Suprapubic skin (tissue), 4 donors: ENCODE results near the gene INTS12. TPM values are rescaled to one million over a fixed set of nuclear protein-coding genes. Genes with fewer than 3 reads are reported as not detected.
"Not testable (repeated sequence)": the region's sequence is repeated elsewhere in the genome, so short reads cannot be mapped to it uniquely, and the experiment has no call there.

ENCODE experiments used
- DNase-seq, 2 donors: peaks; one replicate each; pipeline ENCODE4 v3.0.0-alpha.2; 2019; ENCODE audit warnings: low spot score in 2 of 2
- H3K27ac ChIP-seq: fragments of 200-600 bp; sonication (generic); one replicate; pipeline ENCODE4 v1.5.1; 2019
- H3K27me3 ChIP-seq: fragments of 200-600 bp; sonication (generic); one replicate; pipeline ENCODE4 v1.5.1; 2019
- H3K36me3 ChIP-seq: fragments of 200-600 bp; sonication (generic); one replicate; pipeline ENCODE4 v1.5.1; 2019
- H3K4me1 ChIP-seq: fragments of 200-600 bp; sonication (generic); one replicate; pipeline ENCODE4 v1.5.1; 2019
- H3K4me3 ChIP-seq: fragments of 200-600 bp; sonication (generic); one replicate; pipeline ENCODE4 v1.5.1; 2019; ENCODE audit warnings: mild to moderate bottlenecking
- H3K9me3 ChIP-seq: fragments of 200-600 bp; sonication (generic); one replicate; pipeline ENCODE4 v1.5.1; 2019
- EP300 ChIP-seq: sonication (generic); formaldehyde crosslinking; IDR thresholded peaks from one replicate; pipeline ENCODE4 v1.6.1; 2017; ENCODE audit warnings: antibody characterized with exemption
- POLR2A ChIP-seq, 2 donors: fragments of 450-650 bp; IDR thresholded peaks; one replicate each; pipeline ENCODE4 v1.6.1; 2017; ENCODE audit warnings: antibody characterized with exemption in 2 of 2, mild to moderate bottlenecking in 2 of 2, moderate library complexity in 2 of 2
- POLR2AphosphoS5 ChIP-seq, 3 donors: sonication (generic); formaldehyde crosslinking; IDR thresholded peaks; one replicate each; pipeline ENCODE4 v1.6.1; 2017; ENCODE audit warnings: antibody characterized with exemption in 3 of 3
- WGBS: methylation state at CpG from one replicate; pipeline ENCODE4 v1.1.5; 2018; 5-methylcytosine and 5-hydroxymethylcytosine counted together
- total RNA-seq, 4 donors: library from RNA; depleted of rRNA; stranded (reverse); fragments of >200 nt; gene quantifications; one replicate each; pipeline ENCODE4 v1.1.0, GENCODE V29; 2016
- TF ChIP-seq, protein P1 (sequence below), 2 donors: fragments of 200-600 bp in 1 of 2; fragments of 450-650 bp in 1 of 2; sonication (generic) in 1 of 2; IDR thresholded peaks; one replicate each; pipeline ENCODE4 v1.5.1; 2016 to 2019; ENCODE audit warnings: antibody characterized with exemption in 2 of 2, mild to moderate bottlenecking in 1 of 2, moderate library complexity in 1 of 2

Gene INTS12
- total RNA-seq, 4 donors from 2014 or later = 12.6 to 29.5 (median 23.0) TPM

DNA sequence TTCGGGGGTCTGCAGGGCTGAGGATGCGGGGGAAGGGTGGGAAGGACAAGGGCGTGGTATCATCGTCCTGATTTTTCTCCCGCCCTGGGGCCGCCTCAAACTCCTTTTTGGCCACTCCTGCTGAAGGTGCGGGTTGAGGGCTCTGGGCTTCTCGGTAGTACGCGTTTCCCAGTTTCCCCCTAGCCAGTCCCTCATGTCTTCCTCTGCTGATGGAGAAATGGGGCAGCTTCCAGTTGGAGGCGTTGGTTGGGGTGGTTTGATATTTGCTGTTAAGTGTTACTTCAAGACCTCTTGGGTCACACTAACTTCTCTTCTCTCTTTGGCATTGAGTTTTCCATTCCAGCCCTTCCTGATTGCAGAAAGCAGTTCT, 577 bp upstream of the INTS12 start:
- peak overlapping the region; percentile 68 for H3K27ac ChIP-seq
- H3K27me3 ChIP-seq = no peaks in the 10 kb centered on the region
- DNase-seq = peak in 1 of 2 donors; percentile 66
- WGBS = 2% methylated on average over 11 of the region's 11 CpGs
- peak overlapping the region; percentile 77 for H3K4me3 ChIP-seq
- H3K36me3 ChIP-seq = no peaks in the 10 kb centered on the region
- TF ChIP-seq POLR2AphosphoS5 (IDR thresholded peaks at IDR 0.05) (no peak), EP300 (no peak), POLR2A (IDR thresholded peaks at IDR 0.05) (no peak)
- TF ChIP-seq, protein P1, sequence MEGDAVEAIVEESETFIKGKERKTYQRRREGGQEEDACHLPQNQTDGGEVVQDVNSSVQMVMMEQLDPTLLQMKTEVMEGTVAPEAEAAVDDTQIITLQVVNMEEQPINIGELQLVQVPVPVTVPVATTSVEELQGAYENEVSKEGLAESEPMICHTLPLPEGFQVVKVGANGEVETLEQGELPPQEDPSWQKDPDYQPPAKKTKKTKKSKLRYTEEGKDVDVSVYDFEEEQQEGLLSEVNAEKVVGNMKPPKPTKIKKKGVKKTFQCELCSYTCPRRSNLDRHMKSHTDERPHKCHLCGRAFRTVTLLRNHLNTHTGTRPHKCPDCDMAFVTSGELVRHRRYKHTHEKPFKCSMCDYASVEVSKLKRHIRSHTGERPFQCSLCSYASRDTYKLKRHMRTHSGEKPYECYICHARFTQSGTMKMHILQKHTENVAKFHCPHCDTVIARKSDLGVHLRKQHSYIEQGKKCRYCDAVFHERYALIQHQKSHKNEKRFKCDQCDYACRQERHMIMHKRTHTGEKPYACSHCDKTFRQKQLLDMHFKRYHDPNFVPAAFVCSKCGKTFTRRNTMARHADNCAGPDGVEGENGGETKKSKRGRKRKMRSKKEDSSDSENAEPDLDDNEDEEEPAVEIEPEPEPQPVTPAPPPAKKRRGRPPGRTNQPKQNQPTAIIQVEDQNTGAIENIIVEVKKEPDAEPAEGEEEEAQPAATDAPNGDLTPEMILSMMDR (IDR thresholded peaks at IDR 0.05) = no peak
- peaks cover 30% of the 10 kb centered on the region for H3K4me1 ChIP-seq
- no peaks in the 10 kb centered on the region for H3K9me3 ChIP-seq

DNA sequence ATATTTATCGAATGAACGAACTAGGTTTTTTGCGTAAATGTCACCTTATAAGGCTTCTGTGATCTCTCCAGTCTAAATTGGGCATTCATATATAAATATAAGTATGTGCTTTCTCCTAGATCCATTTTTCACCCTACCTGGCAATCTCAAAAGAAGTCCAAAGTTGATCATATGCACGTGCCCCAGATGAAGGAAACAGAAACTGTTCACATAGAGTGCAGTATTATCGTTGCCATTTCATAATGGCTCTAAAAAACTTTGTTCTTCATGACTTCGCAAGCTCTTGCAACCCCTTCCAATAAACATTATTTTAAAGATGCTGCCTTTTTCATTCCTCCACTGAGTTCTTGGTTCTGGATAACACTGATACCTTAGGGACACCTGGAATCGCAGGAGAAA, 708 bp downstream of the INTS12 start:
- peaks cover 25% of the 10 kb centered on the region for H3K4me1 ChIP-seq
- TF ChIP-seq, protein P1 (IDR thresholded peaks at IDR 0.05) = no peak
- TF ChIP-seq EP300 (no peak), POLR2A (IDR thresholded peaks at IDR 0.05) (no peak), POLR2AphosphoS5 (IDR thresholded peaks at IDR 0.05) (no peak)
- peak overlapping the region; percentile 77 for H3K4me3 ChIP-seq
- H3K27me3 ChIP-seq = no peaks in the 10 kb centered on the region
- no peak for DNase-seq
- H3K36me3 ChIP-seq = no peaks in the 10 kb centered on the region
- H3K27ac ChIP-seq = peak overlapping the region; percentile 68
- WGBS = 24% methylated on average over 7 of the region's 7 CpGs
- no peaks in the 10 kb centered on the region for H3K9me3 ChIP-seq

DNA sequence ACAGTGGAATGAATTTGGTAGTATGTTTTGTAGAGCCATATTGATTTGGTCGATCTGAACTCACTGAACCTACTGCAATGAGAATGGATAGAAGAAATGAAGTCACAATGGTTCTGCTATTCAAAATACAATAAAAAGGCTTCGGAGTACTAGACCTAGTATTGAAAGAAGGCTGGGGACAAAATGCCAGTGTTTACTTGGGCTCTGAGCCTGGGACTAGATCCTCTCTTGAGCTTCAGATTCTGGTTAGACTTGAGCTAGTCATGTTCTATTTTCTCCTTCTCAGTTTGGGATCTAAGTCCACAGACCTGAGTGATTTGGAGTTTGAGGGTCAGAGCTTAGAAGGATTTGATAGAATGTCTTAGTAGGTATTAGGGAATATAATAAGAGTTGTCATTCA, 9.9 kb downstream of the INTS12 start:
- Histone ChIP-seq H3K9me3 (no peaks in the 10 kb centered on the region), H3K27me3 (no peaks in the 10 kb centered on the region), H3K4me1 (no peaks in the 10 kb centered on the region), H3K4me3 (no peak overlapping the region), H3K36me3 (peaks cover 35% of the 10 kb centered on the region), H3K27ac (no peak overlapping the region)
- no peak for DNase-seq
- TF ChIP-seq, protein P1 (IDR thresholded peaks at IDR 0.05) = no peak
- TF ChIP-seq EP300 (no peak), POLR2AphosphoS5 (IDR thresholded peaks at IDR 0.05) (no peak), POLR2A (IDR thresholded peaks at IDR 0.05) (no peak)
- WGBS = 88% methylated on average over 2 of the region's 2 CpGs

DNA sequence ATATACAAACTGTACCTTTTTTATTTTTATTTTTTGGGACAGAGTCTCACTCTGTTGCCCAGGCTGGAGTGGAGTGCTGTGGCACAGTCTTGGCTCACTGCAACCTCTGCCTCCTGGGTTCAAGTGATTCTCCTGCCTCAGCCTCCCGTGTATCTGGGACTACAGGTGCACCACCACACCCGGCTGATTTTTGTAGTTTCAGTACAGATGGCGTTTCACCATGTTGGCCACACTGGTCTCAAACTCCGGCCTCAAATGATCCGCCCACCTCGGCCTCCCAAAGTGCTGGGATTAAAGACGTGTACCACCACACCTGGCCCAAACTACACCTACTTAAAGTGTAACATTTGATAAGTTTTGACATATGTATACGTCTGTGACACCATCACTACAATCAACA, 12.7 kb downstream of the INTS12 start:
- not testable (repeated sequence) for H3K4me3 ChIP-seq, H3K9me3 ChIP-seq, H3K27ac ChIP-seq, H3K27me3 ChIP-seq, DNase-seq, H3K4me1 ChIP-seq
- H3K36me3 ChIP-seq = peaks cover 54% of the 10 kb centered on the region
- 95% methylated on average over 8 of the region's 8 CpGs for WGBS

DNA sequence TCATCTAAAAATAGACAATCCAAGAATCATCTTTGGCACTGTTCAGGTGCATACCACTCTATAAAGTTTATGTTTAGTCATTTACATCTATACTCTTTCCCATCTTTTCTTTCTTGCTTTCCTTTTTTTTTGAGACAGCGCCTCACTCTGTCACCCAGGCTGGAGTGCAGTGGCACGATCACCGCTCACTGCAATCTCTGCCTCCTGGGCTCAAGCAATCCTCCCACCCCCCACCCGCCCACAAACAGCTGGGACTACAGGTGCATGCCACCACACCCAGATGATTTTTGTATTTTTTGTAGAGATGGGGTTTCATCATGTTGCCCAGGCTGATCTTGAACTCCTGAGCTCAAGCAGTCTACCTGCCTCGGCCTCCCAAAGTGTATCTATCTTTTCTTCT, 13.7 kb downstream of the INTS12 start:
- H3K4me3 ChIP-seq, H3K9me3 ChIP-seq, H3K4me1 ChIP-seq, H3K27me3 ChIP-seq, H3K27ac ChIP-seq, DNase-seq: not testable (repeated sequence)
- 95% methylated on average over 5 of the region's 5 CpGs for WGBS
- H3K36me3 ChIP-seq = peaks cover 59% of the 10 kb centered on the region

DNA sequence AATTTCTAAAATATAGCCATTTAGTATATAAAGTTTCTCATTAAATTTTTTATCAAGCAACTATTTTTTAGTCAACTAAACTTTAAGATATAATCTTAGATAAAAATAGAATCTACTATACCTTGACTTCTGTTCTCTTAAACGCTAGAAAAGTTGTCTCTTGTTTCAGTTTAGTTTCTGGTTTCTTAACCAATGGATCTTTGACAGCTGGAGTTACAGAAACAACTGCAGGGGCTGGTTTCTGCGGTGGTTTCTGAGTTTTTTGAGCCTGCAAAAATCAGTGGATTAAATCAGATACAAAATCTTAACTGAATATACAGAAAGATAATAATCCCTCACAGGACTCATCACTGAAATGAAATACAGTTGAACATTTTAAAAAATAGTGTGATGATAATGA, 21.9 kb downstream of the INTS12 start:
- Histone ChIP-seq H3K4me1 (no peaks in the 10 kb centered on the region), H3K27me3 (no peaks in the 10 kb centered on the region), H3K9me3 (no peaks in the 10 kb centered on the region), H3K36me3 (peaks cover 54% of the 10 kb centered on the region), H3K4me3 (no peak overlapping the region), H3K27ac (no peak overlapping the region)
- 86% methylated on average over 2 of the region's 2 CpGs for WGBS
- TF ChIP-seq, protein P1 (IDR thresholded peaks at IDR 0.05) = no peak
- no peak for TF ChIP-seq EP300
- no peak for TF ChIP-seq POLR2A (IDR thresholded peaks at IDR 0.05)
- TF ChIP-seq POLR2AphosphoS5 (IDR thresholded peaks at IDR 0.05) = no peak
- DNase-seq = no peak
